Neural progenitor cell (in vitro differentiated cells): ENCODE results near the gene PNMA6A. TPM values are rescaled to one million over a fixed set of nuclear protein-coding genes. Genes with fewer than 3 reads are reported as not detected.

Source experiments
- DNase-seq: peaks from one replicate; pipeline ENCODE4 v3.0.0-alpha.2; 2016; ENCODE audit warnings: low spot score
- H2AFZ ChIP-seq: fragments of 200-600 bp; sonication (generic); replicated peaks from 2 replicates; pipeline ENCODE4 v1.6.1; 2016; ENCODE audit warnings: antibody characterized with exemption
- H3F3A ChIP-seq: fragments of 200-600 bp; sonication (generic); 2 replicates; pipeline ENCODE4 v1.6.1; 2016; ENCODE audit warnings: antibody characterized with exemption, low read depth
- H3K27ac ChIP-seq: fragments of 200-600 bp; sonication (generic); 2 replicates; pipeline ENCODE4 v1.5.1; 2016; ENCODE audit warnings: mild to moderate bottlenecking
- H3K27me3 ChIP-seq: fragments of 200-600 bp; sonication (generic); 2 replicates; pipeline ENCODE4 v1.6.1; 2016; ENCODE audit warnings: mild to moderate bottlenecking, moderate library complexity
- H3K36me3 ChIP-seq: fragments of 200-600 bp; sonication (generic); 2 replicates; pipeline ENCODE4 v1.5.1; 2016
- H3K4me1 ChIP-seq: fragments of 200-600 bp; sonication (generic); 2 replicates; pipeline ENCODE4 v1.6.1; 2016; ENCODE audit warnings: mixed run types
- H3K4me2 ChIP-seq: fragments of 200-600 bp; sonication (generic); 2 replicates; pipeline ENCODE4 v1.6.1; 2016
- H3K4me3 ChIP-seq: fragments of 200-600 bp; sonication (generic); 2 replicates; pipeline ENCODE4 v1.5.1; 2016
- H3K79me2 ChIP-seq: fragments of 200-600 bp; sonication (generic); 2 replicates; pipeline ENCODE4 v1.6.1; 2016; ENCODE audit warnings: low read depth
- H3K9ac ChIP-seq: fragments of 200-600 bp; sonication (generic); 2 replicates; pipeline ENCODE4 v1.6.1; 2016
- H3K9me3 ChIP-seq: fragments of 200-600 bp; sonication (generic); 2 replicates; pipeline ENCODE4 v1.5.1; 2016; ENCODE audit warnings: low read depth
- H4K20me1 ChIP-seq: fragments of 200-600 bp; sonication (generic); 2 replicates; pipeline ENCODE4 v1.6.1; 2016; ENCODE audit warnings: low read depth
- H3K27ac Mint-ChIP-seq: 3 replicates; pipeline ENCODE4 v1.8.0; 2021; ENCODE audit warnings: mixed read lengths
- H3K27me3 Mint-ChIP-seq: 2 replicates; pipeline ENCODE4 v1.8.0; 2022; ENCODE audit warnings: low read depth, mild to moderate bottlenecking, inconsistent platforms, moderate library complexity, mixed read lengths; ENCODE audit not compliant: insufficient read depth
- H3K36me3 Mint-ChIP-seq: 3 replicates; pipeline ENCODE4 v1.8.0; 2021; ENCODE audit warnings: mixed read lengths
- H3K4me1 Mint-ChIP-seq: 3 replicates; pipeline ENCODE4 v1.8.0; 2021; ENCODE audit warnings: mixed read lengths
- H3K4me3 Mint-ChIP-seq: 3 replicates; pipeline ENCODE4 v1.8.0; 2021; ENCODE audit warnings: mild to moderate bottlenecking, moderate library complexity, mixed read lengths
- H3K9me3 Mint-ChIP-seq: 3 replicates; pipeline ENCODE4 v1.8.0; 2020; ENCODE audit warnings: mixed read lengths
- EZH2 ChIP-seq: fragments of 200-600 bp; sonication (generic); IDR thresholded peaks from 2 replicates; pipeline ENCODE4 v1.6.1; 2017; ENCODE audit warnings: antibody characterized with exemption, mild to moderate bottlenecking, moderate library complexity
- EZH2phosphoT487 ChIP-seq: fragments of 200-600 bp; sonication (generic); IDR thresholded peaks from 2 replicates; pipeline ENCODE4 v1.6.1; 2017; ENCODE audit warnings: antibody characterized with exemption
- total RNA-seq: library from RNA; depleted of rRNA; stranded (reverse); fragments of >200 nt; gene quantifications from 2 replicates; pipeline ENCODE4 v1.2.3, GENCODE V29; 2015; ENCODE audit warnings: low replicate concordance
- TF ChIP-seq, protein P1 (sequence below): fragments of 200-600 bp; sonication (generic); IDR thresholded peaks from 2 replicates; pipeline ENCODE4 v1.5.1; 2017; ENCODE audit warnings: antibody characterized with exemption, mild to moderate bottlenecking

PNMA6A gene
- total RNA-seq, 1 donor from 2014 or later = 0.64 TPM

GRCh38 chrX:153030801-153031200, 41.5 kb upstream of the PNMA6A start:
- Mint-ChIP-seq H3K9me3 (peaks cover 23% of the 10 kb centered on the region), H3K4me1 (no peaks in the 10 kb centered on the region), H3K27ac (no peak overlapping the region), H3K27me3 (peaks cover 8% of the 10 kb centered on the region), H3K4me3 (no peak overlapping the region), H3K36me3 (peaks cover 2% of the 10 kb centered on the region)
- Histone ChIP-seq H3F3A (peaks cover 4% of the 10 kb centered on the region), H3K4me1 (no peaks in the 10 kb centered on the region), H3K27me3 (no peaks in the 10 kb centered on the region), H3K9me3 (no peaks in the 10 kb centered on the region), H2AFZ (no peak overlapping the region), H3K36me3 (no peaks in the 10 kb centered on the region), H3K27ac (no peak overlapping the region), H4K20me1 (no peaks in the 10 kb centered on the region), H3K4me3 (no peak overlapping the region), H3K4me2 (no peak overlapping the region), H3K79me2 (no peaks in the 10 kb centered on the region), H3K9ac (no peak overlapping the region)
- TF ChIP-seq EZH2 (no peak), EZH2phosphoT487 (no peak)
- TF ChIP-seq, protein P1, sequence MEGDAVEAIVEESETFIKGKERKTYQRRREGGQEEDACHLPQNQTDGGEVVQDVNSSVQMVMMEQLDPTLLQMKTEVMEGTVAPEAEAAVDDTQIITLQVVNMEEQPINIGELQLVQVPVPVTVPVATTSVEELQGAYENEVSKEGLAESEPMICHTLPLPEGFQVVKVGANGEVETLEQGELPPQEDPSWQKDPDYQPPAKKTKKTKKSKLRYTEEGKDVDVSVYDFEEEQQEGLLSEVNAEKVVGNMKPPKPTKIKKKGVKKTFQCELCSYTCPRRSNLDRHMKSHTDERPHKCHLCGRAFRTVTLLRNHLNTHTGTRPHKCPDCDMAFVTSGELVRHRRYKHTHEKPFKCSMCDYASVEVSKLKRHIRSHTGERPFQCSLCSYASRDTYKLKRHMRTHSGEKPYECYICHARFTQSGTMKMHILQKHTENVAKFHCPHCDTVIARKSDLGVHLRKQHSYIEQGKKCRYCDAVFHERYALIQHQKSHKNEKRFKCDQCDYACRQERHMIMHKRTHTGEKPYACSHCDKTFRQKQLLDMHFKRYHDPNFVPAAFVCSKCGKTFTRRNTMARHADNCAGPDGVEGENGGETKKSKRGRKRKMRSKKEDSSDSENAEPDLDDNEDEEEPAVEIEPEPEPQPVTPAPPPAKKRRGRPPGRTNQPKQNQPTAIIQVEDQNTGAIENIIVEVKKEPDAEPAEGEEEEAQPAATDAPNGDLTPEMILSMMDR = no peak
- DNase-seq = no peak

GRCh38 chrX:153032397-153033118, 39.7 kb upstream of the PNMA6A start:
- no peak overlapping the region for H3K27ac ChIP-seq
- TF ChIP-seq EZH2 = no peak
- TF ChIP-seq, protein P1 = peak; percentile 74
- no peak for TF ChIP-seq EZH2phosphoT487
- Mint-ChIP-seq H3K9me3 (peaks cover 23% of the 10 kb centered on the region), H3K4me1 (no peaks in the 10 kb centered on the region), H3K36me3 (peaks cover 2% of the 10 kb centered on the region), H3K27ac (no peak overlapping the region), H3K4me3 (no peak overlapping the region), H3K27me3 (peaks cover 5% of the 10 kb centered on the region)
- H3K9me3 ChIP-seq = no peaks in the 10 kb centered on the region
- H2AFZ ChIP-seq = no peak overlapping the region
- H3K9ac ChIP-seq = no peak overlapping the region
- H3K4me1 ChIP-seq = no peaks in the 10 kb centered on the region
- peak overlapping the region; percentile 36 for H3K4me3 ChIP-seq
- H4K20me1 ChIP-seq = no peaks in the 10 kb centered on the region
- H3K27me3 ChIP-seq = no peaks in the 10 kb centered on the region
- peak overlapping the region; percentile 60 for H3K4me2 ChIP-seq
- DNase-seq = peak; percentile 69
- no peaks in the 10 kb centered on the region for H3K36me3 ChIP-seq
- no peaks in the 10 kb centered on the region for H3K79me2 ChIP-seq
- H3F3A ChIP-seq = no peaks in the 10 kb centered on the region

DNA sequence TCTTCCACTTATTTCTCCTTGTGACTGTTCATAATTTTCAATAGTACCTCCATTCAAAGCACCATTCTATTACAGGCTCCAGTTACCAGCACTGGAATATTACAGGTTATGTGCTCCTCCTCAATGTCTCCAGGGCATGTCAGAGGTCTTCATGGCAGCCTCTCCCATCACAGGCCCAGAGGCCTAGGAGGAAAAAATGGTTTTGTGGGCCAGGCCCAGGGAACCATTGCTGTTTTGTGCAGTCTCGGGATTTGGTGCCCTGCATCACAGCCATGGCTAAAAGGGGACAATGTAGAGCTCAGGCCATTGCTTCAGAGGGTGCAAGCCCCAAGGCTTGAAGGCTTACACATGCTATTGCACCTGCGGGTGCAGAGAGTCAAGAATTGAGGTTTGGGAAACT, 23.2 kb upstream of the PNMA6A start:
- Mint-ChIP-seq H3K4me1 (no peaks in the 10 kb centered on the region), H3K9me3 (peaks cover 45% of the 10 kb centered on the region)

More for the DNA sequence above, 23.2 kb upstream of the PNMA6A start:
- Histone ChIP-seq H3K36me3 (no peaks in the 10 kb centered on the region), H3K27ac (no peak overlapping the region), H3K4me3 (no peak overlapping the region), H3K9me3 (peaks cover 13% of the 10 kb centered on the region), H3K79me2 (no peaks in the 10 kb centered on the region), H2AFZ (no peak overlapping the region), H3K4me1 (no peaks in the 10 kb centered on the region), H3F3A (no peaks in the 10 kb centered on the region), H3K27me3 (no peaks in the 10 kb centered on the region), H4K20me1 (no peaks in the 10 kb centered on the region), H3K9ac (no peak overlapping the region), H3K4me2 (no peak overlapping the region)
- no peak overlapping the region for H3K27ac Mint-ChIP-seq
- no peak for DNase-seq
- H3K4me3 Mint-ChIP-seq = no peak overlapping the region
- no peaks in the 10 kb centered on the region for H3K36me3 Mint-ChIP-seq
- peaks cover 2% of the 10 kb centered on the region for H3K27me3 Mint-ChIP-seq
- TF ChIP-seq EZH2 = no peak
- no peak for TF ChIP-seq EZH2phosphoT487
- TF ChIP-seq, protein P1 = no peak
